Mononuclear cell (primary cell): ENCODE results near the gene TECTA. TPM values are rescaled to one million over a fixed set of nuclear protein-coding genes. Genes with fewer than 3 reads are reported as not detected.

Experiments
- H3K27me3 ChIP-seq: 2 replicates; pipeline ENCODE4 v1.6.0; 2011; ENCODE audit warnings: low read length, control low read depth; ENCODE audit not compliant: insufficient read depth
- H3K4me1 ChIP-seq: 2 replicates; pipeline ENCODE4 v1.5.1; 2011; ENCODE audit warnings: mild to moderate bottlenecking, low read length, control low read depth; ENCODE audit not compliant: insufficient read depth
- H3K4me3 ChIP-seq: 2 replicates; pipeline ENCODE4 v1.5.1; 2011; ENCODE audit warnings: mild to moderate bottlenecking, low read length, moderate library complexity
- H3K9me3 ChIP-seq: 2 replicates; pipeline ENCODE4 v1.5.1; 2011; ENCODE audit warnings: low read depth, mild to moderate bottlenecking, control low read depth, low read length
- total RNA-seq: library from RNA; depleted of rRNA; stranded (reverse); fragments of >200 nt; gene quantifications from one replicate; pipeline ENCODE4 v1.2.3, GENCODE V29; 2012

The TECTA gene
- total RNA-seq, 1 donor, result 0.10 TPM

DNA sequence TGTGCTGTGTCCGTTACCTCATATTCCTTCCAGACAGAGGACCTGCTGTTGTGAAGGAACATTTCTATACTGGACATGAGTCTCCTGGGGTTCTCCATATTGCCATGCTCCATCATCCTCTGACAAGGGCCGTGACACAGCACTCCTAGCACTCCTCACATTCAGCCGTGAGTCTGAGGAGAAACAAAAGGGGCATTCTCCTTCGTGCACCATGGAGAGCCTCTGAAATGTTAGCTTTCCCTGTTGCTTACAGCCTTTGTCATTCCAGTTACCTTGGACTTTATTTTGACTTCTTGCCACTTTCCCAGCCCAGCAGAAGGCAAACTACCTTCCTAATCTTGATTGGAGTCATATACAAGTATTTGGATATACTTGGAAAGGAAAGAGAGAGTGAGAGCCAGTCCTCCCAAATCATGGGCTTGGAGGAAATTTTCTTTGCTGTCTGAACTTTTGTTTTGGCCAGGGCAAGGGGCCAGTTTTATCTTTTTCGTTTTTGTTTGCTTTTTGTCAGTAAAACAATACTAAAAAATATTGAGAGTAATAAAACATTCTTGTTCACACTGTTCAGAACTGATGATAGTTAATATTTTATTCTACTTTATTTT lies 29.1 kb upstream of the TECTA start:
- Histone ChIP-seq H3K9me3 (no peaks in the 10 kb centered on the region), H3K27me3 (no peaks in the 10 kb centered on the region), H3K4me3 (no peak overlapping the region), H3K4me1 (no peaks in the 10 kb centered on the region)

DNA sequence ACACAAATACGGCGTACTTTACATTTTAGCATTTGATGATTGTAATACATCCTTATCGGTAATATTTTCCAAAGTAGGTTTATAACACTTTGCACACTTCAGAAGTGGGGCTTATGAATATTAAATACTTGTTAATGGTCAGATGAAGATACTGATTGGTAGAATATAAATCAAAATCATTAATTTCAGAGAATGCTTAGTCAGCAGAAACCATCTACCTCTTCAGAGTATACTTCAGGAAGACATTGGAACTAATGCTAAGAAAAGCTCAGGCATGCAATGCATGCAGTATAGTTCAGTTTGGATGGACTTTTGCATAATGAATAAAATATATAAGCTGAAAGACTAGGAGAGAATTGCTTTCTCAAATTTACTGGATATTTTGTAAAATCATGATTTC lies 19.7 kb upstream of the TECTA start:
- no peaks in the 10 kb centered on the region for H3K9me3 ChIP-seq
- no peaks in the 10 kb centered on the region for H3K4me1 ChIP-seq
- no peaks in the 10 kb centered on the region for H3K27me3 ChIP-seq
- no peak overlapping the region for H3K4me3 ChIP-seq

DNA sequence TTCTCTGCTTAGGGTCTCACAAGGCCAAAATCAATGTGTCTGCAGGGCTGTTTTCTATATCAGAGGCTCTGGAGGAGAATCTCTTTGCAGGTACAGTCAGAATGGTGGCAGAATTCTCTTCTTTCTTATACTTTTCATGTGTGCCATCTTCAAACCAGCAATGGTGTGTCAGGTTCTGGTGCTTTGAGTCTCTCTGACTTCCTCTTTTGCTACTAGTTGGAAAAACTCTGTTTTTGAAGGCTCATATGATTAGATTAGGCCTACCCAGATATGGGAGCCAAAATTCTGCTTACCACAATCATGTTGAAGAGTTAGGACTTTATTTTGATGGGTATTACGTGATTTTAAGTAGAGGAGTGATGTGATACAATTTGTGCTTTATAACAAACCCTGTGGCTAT lies 18.8 kb upstream of the TECTA start:
- Histone ChIP-seq H3K27me3 (no peaks in the 10 kb centered on the region), H3K9me3 (no peaks in the 10 kb centered on the region), H3K4me1 (no peaks in the 10 kb centered on the region), H3K4me3 (no peak overlapping the region)

DNA sequence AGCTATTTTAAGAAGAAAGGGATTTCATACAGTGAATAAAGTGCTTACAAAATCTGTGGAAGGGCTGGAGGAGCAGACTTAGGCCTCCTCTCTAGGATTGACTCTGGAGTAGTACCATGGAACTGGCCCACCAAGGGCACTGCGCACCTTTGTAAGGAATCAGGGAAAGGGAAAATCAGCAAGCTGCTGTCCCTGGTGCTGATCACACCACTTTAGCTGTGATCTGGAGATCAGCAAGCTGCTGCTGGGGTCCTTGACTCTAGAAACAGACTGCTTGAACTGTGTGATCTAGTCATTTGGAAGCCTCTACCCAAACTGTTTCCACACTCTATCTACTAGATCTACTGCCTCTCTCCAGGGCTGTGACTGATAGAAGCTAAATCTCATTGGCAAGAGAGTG lies 18.4 kb upstream of the TECTA start:
- H3K27me3 ChIP-seq, result no peaks in the 10 kb centered on the region
- H3K9me3 ChIP-seq, result no peaks in the 10 kb centered on the region
- no peak overlapping the region for H3K4me3 ChIP-seq
- H3K4me1 ChIP-seq, result no peaks in the 10 kb centered on the region

DNA sequence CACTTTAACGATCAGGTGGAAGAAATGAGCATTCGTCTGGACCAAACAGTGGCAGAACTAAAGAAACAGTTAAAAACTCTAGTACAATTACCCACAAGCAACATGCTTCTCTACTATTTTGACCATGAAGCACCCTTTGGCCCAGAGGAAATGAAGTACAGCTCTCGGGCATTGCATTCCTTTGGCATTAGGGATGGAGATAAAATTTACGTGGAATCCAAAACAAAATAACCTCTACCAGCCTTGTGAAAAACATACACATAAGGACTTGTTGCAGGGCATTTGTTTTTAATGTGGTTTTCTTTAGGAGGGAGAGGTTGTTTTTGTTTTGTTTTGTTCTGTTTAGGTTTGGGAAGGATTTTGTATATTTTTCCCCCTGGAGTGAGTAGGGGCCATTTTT lies 14.2 kb upstream of the TECTA start:
- no peaks in the 10 kb centered on the region for H3K27me3 ChIP-seq
- H3K4me3 ChIP-seq, result no peak overlapping the region
- peaks cover 3% of the 10 kb centered on the region for H3K4me1 ChIP-seq
- no peaks in the 10 kb centered on the region for H3K9me3 ChIP-seq

DNA sequence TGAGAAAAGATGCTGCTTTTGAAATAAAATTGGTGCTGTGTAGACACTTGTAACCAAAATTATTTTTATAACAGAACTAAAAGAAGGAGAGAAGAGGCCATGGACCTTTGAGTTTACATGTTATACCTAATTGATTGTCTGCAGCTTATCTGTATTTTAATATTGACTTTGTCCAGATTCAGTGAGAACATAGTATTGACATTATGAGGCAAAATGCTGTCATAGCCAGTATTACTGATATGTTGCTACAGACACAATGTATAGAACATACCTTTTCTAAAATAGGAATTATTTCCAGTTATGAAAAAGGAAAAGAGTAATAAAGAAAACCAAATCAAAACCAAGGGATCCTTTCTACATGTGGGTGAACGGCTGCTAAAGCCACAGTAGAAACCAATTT lies 11.5 kb upstream of the TECTA start:
- Histone ChIP-seq H3K9me3 (no peaks in the 10 kb centered on the region), H3K4me1 (peaks cover 5% of the 10 kb centered on the region), H3K27me3 (no peaks in the 10 kb centered on the region), H3K4me3 (no peak overlapping the region)

DNA sequence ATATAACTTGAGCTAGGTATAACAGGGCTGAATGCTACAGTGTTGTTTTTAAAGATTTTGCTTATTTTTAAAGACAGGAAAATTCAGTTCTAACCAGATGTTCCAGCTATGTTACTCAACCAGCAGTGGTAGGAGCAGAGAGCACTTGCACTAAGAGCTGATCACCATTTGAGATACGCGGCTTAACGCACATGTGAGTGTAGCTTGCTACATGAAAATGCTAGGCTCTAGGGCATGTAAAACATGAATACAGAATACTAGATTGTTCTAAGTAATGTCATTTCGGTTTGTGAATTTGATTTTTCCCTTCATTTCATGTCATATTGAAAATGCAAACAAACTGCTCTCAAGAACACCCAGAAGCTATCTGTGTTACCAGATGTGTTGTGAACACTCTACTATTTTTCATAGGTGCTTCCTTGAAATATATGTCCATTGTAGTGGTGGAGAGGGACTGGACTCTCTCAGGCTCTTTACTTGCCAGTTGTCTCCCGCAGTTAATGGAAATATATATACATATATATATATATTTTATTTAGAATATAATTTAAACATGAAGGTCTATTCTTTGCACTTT lies 10.8 kb upstream of the TECTA start:
- H3K4me1 ChIP-seq, result peaks cover 5% of the 10 kb centered on the region
- no peaks in the 10 kb centered on the region for H3K27me3 ChIP-seq
- no peaks in the 10 kb centered on the region for H3K9me3 ChIP-seq
- H3K4me3 ChIP-seq, result no peak overlapping the region

DNA sequence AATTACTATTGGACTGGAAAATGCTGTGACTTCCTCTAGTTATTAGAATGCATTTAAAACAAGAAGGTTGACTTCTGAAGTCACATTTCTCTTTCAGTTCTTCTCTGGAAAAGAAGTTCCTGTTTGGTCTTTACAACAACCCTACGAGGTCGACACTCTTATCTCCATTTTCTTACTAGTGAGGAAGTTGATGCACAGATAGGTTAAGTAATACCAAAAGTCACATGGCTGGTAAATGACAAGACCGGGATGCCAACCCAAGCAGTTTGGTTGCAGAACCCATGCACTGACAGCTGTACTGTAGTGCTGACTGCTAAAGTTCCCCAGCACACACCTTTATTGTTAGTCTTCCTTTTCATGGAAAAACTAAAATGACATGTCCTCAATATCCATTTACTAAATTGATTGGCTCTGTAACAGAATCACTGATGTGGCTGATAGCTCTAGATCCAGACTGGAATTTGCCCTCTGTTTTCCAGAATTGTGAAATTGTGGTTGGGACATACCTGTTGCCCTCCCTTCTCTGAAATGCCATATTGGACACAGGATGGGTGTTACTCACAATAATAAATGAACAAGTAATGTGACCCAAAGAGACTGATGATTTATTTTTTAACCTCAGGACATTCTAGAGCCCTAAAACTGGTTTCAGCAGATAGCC lies 9.4 kb upstream of the TECTA start:
- H3K9me3 ChIP-seq, result no peaks in the 10 kb centered on the region
- H3K27me3 ChIP-seq, result no peaks in the 10 kb centered on the region
- peaks cover 5% of the 10 kb centered on the region for H3K4me1 ChIP-seq
- H3K4me3 ChIP-seq, result no peak overlapping the region

DNA sequence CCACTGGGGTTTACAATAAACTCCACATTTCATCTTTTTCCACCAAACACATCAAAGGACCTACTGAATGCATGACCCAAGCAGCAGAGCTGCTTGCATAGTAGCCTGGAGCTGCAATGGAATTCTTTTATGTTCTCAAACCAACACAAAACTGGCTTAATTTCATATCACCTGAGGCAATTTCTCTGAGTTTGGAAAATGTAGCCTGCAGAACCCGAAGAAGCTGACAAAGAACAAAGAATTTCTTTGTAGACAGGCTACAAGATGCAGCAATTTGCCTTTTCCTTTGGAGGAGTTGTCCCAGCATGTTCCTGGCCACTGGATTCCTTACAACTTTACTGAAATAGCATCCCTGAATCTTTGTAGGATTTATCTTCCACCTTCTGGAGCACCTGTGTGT lies 5.5 kb upstream of the TECTA start:
- Histone ChIP-seq H3K27me3 (no peaks in the 10 kb centered on the region), H3K4me3 (no peak overlapping the region), H3K9me3 (no peaks in the 10 kb centered on the region), H3K4me1 (peaks cover 5% of the 10 kb centered on the region)

DNA sequence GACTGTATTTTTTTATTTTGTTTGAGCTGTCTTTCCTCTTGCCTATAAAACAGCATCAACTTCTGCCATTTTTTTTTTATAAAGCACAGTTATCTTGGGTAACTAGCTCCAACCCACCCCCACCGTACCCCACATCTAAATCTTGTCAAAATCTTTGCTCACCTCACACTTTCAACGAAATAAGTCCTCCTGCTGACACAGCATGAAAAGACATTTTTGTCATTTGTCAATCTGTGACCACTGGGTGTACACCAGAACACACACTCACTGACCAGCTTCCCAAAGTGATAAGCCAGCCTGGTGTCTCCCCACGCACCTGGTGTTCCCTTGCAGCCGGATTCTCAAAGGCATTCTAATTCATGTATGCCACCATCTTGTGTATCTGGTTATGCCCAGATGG lies 1.7 kb upstream of the TECTA start:
- H3K4me3 ChIP-seq, result no peak overlapping the region

DNA sequence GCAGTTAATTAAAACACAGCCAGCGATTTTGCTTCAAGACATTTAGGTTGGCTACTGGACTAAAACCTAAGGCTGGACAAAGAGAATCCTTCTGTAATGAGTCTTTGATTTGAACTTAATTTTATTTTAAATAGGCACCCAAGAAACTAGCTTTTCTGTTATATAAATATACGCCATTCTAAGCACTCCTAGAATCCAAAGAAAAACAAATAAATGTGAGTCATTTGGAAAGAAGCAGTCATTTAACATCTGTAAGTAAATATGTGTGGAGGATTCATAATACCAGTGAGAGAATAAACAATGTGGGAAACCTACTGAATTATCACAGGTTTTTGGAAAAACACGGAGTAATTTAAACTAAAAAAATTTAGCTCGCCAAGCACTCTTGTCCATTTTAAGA lies 1.2 kb upstream of the TECTA start:
- H3K4me1 ChIP-seq, result no peaks in the 10 kb centered on the region
- no peaks in the 10 kb centered on the region for H3K27me3 ChIP-seq
- H3K4me3 ChIP-seq, result no peak overlapping the region
- H3K9me3 ChIP-seq, result no peaks in the 10 kb centered on the region

More for the DNA sequence above, 1.7 kb upstream of the TECTA start:
- Histone ChIP-seq H3K27me3 (no peaks in the 10 kb centered on the region), H3K4me1 (no peaks in the 10 kb centered on the region), H3K9me3 (no peaks in the 10 kb centered on the region)

DNA sequence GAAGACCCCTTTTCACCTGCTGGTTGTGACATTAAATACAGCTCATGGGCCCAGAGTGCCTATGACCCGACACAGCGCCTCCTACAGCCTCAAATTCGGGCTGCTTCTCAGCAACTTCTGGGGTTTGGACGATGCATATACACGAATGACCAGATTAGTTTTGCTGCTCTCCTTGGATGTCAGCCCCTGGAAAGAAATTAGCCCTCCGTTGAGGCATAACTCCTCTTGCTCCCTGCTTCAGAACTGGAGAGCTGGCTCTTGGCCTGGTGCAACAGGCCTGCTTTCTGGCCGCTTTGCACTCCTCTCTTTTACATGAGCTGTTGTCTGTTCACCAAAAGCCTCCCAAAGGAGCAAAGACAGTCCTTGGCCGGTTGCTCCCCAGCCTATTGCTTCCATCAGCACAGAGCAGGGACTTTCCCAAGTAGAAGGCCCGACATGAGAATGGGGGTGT lies 3.3 kb downstream of the TECTA start:
- Histone ChIP-seq H3K27me3 (no peaks in the 10 kb centered on the region), H3K9me3 (no peaks in the 10 kb centered on the region), H3K4me3 (no peak overlapping the region), H3K4me1 (no peaks in the 10 kb centered on the region)

DNA sequence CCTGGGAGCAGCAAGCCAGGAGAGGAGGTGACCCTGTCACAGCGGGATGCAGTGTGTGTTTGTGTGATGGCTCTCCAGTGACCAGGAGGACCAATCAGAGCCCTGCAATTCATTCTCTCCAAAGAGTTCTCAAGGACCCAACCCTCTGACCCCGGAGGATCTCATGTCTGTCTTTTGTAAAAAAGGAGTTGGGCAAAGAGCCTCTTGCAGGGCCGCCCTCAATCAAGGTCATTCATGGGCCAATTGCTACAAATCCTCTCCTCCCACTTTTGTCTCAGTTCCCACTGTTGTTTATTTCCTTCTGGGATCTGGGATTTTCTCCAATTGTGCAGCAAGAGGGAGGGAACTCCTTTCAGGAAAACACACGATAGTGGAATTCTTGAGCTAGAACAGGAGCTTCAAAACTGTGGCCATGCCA lies 4.0 kb downstream of the TECTA start:
- Histone ChIP-seq H3K27me3 (no peaks in the 10 kb centered on the region), H3K4me3 (no peak overlapping the region), H3K9me3 (no peaks in the 10 kb centered on the region), H3K4me1 (no peaks in the 10 kb centered on the region)

DNA sequence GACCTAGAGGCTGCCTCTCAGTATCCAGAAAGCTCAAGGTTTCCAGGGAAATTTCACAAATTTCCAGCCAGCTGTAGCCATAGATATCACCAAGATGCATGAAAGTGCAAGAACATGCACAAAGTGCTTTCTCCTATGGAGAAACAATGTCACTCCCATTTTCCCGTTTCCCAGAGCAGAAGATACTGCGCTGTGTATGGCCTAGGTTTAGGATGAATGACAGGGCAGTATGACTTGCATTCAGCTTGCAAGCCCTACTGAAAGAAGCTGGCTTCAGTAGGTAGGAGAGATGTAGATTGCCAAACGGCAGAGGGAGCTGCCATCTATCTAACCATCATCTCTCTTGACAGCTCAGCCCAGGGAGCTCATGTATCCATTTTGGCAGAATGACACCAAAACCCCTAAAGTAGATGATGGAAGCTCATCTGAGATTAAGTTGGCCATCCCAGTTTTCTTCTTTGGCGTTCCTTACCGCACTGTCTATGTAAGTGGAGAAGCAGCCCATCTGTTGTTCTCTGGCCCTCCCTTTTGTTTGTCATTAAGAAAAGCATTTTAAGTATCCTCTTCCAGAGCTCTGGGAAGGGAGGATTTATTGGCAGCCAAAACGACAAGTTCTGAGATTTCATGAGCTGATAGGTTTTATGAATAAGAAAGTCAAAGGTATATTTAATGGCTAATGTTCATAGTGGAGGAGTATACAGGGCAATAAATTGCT lies 4.6 kb downstream of the TECTA start:
- Histone ChIP-seq H3K4me1 (no peaks in the 10 kb centered on the region), H3K4me3 (no peak overlapping the region), H3K9me3 (no peaks in the 10 kb centered on the region), H3K27me3 (no peaks in the 10 kb centered on the region)

DNA sequence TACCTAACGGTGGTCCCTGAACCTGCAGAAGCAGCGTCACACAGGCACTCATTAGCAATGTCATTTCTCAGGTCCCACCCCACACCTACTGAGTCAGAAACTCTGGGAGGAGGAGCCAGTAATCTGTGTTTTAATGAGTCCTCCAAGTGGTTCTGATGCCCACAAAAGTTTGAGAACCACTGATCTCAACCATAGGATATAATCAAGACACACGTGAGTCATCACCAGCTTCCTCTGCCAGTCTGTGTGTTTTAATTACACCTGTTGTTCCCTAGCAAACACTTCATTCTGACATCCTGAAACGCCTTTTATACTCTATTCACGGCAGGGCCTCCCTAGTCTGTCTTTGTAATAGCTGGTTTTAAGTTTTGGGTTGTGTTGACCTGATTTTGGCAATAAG lies 5.8 kb downstream of the TECTA start:
- no peaks in the 10 kb centered on the region for H3K9me3 ChIP-seq
- no peak overlapping the region for H3K4me3 ChIP-seq
- peaks cover 3% of the 10 kb centered on the region for H3K27me3 ChIP-seq
- H3K4me1 ChIP-seq, result no peaks in the 10 kb centered on the region
